K562 (cell line): ENCODE measurements around the gene COX7A2. TPM values are rescaled to one million over a fixed set of nuclear protein-coding genes. Genes with fewer than 3 reads are reported as not detected.

ENCODE experiments used
- polyA plus RNA-seq, 8 experiments: library from polyadenylated mRNA; depleted of rRNA in 4 of 8; stranded (reverse) in 5 of 8; unstranded in 3 of 8; fragments of >200 nt; fragmentation: Nextera tagmentation in 2 of 8; fragmentation: Illumina TruSeq in 1 of 8; extraction: Ambion mirVana in 2 of 8; extraction: Trizol in 1 of 8; gene quantifications; 2 replicates each; pipeline versions ENCODE4 v1.2.1 to v1.2.3, GENCODE V29; 2011 to 2014; ENCODE audit warnings: inconsistent platforms in 1 of 8, missing spikeins in 1 of 8
- total RNA-seq, 7 experiments: library from RNA; depleted of rRNA in 6 of 7; stranded (reverse); fragments of >200 nt in 6 of 7; fragmentation: Illumina TruSeq in 2 of 7; extraction: Trizol in 2 of 7; gene quantifications; 2 replicates each; pipeline versions ENCODE4 v1.2.1 to v1.2.3, GENCODE V29; 2011 to 2021; ENCODE audit warnings: low replicate concordance in 1 of 7

The COX7A2 gene
- total and polyA plus RNA-seq, 9 of the 15 experiments (the other 6 are each of a cell fraction or from before 2014, with no cell fraction given) = 234 to 2,216 (median 585) TPM

Other genes with a start within 250 kb of the COX7A2 start
- gene COL12A1, start 37.7 kb downstream of the COX7A2 start, total RNA-seq (2014; rRNA removed) = not detected in 2 replicates
- not detected in 2 replicates for gene COL12A1, start 37.7 kb downstream of the COX7A2 start, total RNA-seq (2014; rRNA removed; fragmentation: Illumina TruSeq; extraction: Trizol)
- not detected in 2 replicates for gene COL12A1, start 37.7 kb downstream of the COX7A2 start, total RNA-seq (2015; rRNA removed; fragmentation: Illumina TruSeq; extraction: Trizol)
- 0.11 and 0.20 TPM in 2 replicates for gene COL12A1, start 37.7 kb downstream of the COX7A2 start, total RNA-seq (2021)
- gene COL12A1, start 37.7 kb downstream of the COX7A2 start, polyA plus RNA-seq (2011; rRNA removed) = 0.01 TPM in 1 of 2 replicates, not detected in the other
- not detected in 2 replicates for gene COL12A1, start 37.7 kb downstream of the COX7A2 start, polyA plus RNA-seq (2014; fragmentation: Illumina TruSeq; extraction: Trizol)
- gene COL12A1, start 37.7 kb downstream of the COX7A2 start, polyA plus RNA-seq (2014; fragmentation: Nextera tagmentation; extraction: Ambion mirVana) = not detected
- gene COL12A1, start 37.7 kb downstream of the COX7A2 start, polyA plus RNA-seq (2014; rRNA removed) = 0.01 TPM in 1 of 2 replicates, not detected in the other
- gene TMEM30A, start 41.0 kb upstream of the COX7A2 start, total RNA-seq (2014; rRNA removed) = 16.3 and 17.1 TPM in 2 replicates
- gene TMEM30A, start 41.0 kb upstream of the COX7A2 start, total RNA-seq (2014; rRNA removed; fragmentation: Illumina TruSeq; extraction: Trizol) = 31.2 and 37.1 TPM in 2 replicates
- 27.0 and 29.2 TPM in 2 replicates for gene TMEM30A, start 41.0 kb upstream of the COX7A2 start, total RNA-seq (2015; rRNA removed; fragmentation: Illumina TruSeq; extraction: Trizol)
- 27.4 and 29.5 TPM in 2 replicates for gene TMEM30A, start 41.0 kb upstream of the COX7A2 start, total RNA-seq (2021)
- 14.0 and 15.0 TPM in 2 replicates for gene TMEM30A, start 41.0 kb upstream of the COX7A2 start, polyA plus RNA-seq (2011; rRNA removed)
- gene TMEM30A, start 41.0 kb upstream of the COX7A2 start, polyA plus RNA-seq (2014; fragmentation: Illumina TruSeq; extraction: Trizol) = 20.6 and 21.3 TPM in 2 replicates
- 1 to 10 TPM; 6.5 to 9.0 TPM for gene TMEM30A, start 41.0 kb upstream of the COX7A2 start, polyA plus RNA-seq (2014; fragmentation: Nextera tagmentation; extraction: Ambion mirVana)
- 16.3 and 16.7 TPM in 2 replicates for gene TMEM30A, start 41.0 kb upstream of the COX7A2 start, polyA plus RNA-seq (2014; rRNA removed)
- gene FILIP1, start 250.0 kb upstream of the COX7A2 start, total RNA-seq (2014; rRNA removed) = 0.04 TPM in 1 of 2 replicates, not detected in the other
- gene FILIP1, start 250.0 kb upstream of the COX7A2 start, total RNA-seq (2014; rRNA removed; fragmentation: Illumina TruSeq; extraction: Trizol) = 0.25 and 0.26 TPM in 2 replicates
- 0.11 and 0.14 TPM in 2 replicates for gene FILIP1, start 250.0 kb upstream of the COX7A2 start, total RNA-seq (2015; rRNA removed; fragmentation: Illumina TruSeq; extraction: Trizol)
- 0.04 and 0.09 TPM in 2 replicates for gene FILIP1, start 250.0 kb upstream of the COX7A2 start, total RNA-seq (2021)
- 0.03 TPM in 1 of 2 replicates, not detected in the other for gene FILIP1, start 250.0 kb upstream of the COX7A2 start, polyA plus RNA-seq (2011; rRNA removed)
- 0.15 and 0.21 TPM in 2 replicates for gene FILIP1, start 250.0 kb upstream of the COX7A2 start, polyA plus RNA-seq (2014; fragmentation: Illumina TruSeq; extraction: Trizol)
- gene FILIP1, start 250.0 kb upstream of the COX7A2 start, polyA plus RNA-seq (2014; fragmentation: Nextera tagmentation; extraction: Ambion mirVana) = under 1 TPM; 0.07 to 0.11 TPM
- 0.03 and 0.04 TPM in 2 replicates for gene FILIP1, start 250.0 kb upstream of the COX7A2 start, polyA plus RNA-seq (2014; rRNA removed)